HepG2 (cell line): ENCODE measurements around the gene YBX2. TPM values are rescaled to one million over a fixed set of nuclear protein-coding genes. Genes with fewer than 3 reads are reported as not detected.

Experiments
- ARID2 ChIP-seq: sonication (generic); formaldehyde crosslinking; IDR thresholded peaks from 2 replicates; pipeline ENCODE4 v1.8.1; 2022; ENCODE audit warnings: mild to moderate bottlenecking, missing genetic modification reagents, borderline replicate concordance
- GPN1 ChIP-seq: sonication (generic); formaldehyde crosslinking; IDR thresholded peaks from 2 replicates; pipeline ENCODE4 v1.5.1; 2020; ENCODE audit warnings: missing genetic modification reagents, borderline replicate concordance
- PBX2 ChIP-seq: IDR thresholded peaks from 2 replicates; pipeline ENCODE4 v1.6.1; 2016; ENCODE audit warnings: control low read depth
- RAD21 ChIP-seq: fragments of 450-650 bp; formaldehyde crosslinking; IDR thresholded peaks from 2 replicates; pipeline ENCODE4 v1.5.0; 2020; ENCODE audit warnings: mild to moderate bottlenecking
- TFDP1 ChIP-seq: IDR thresholded peaks from 2 replicates; pipeline ENCODE4 v1.6.1; 2016; ENCODE audit warnings: missing compliant biosample characterization, missing genetic modification reagents, borderline replicate concordance
- ZBTB37 ChIP-seq: sonication (generic); formaldehyde crosslinking; IDR thresholded peaks from 2 replicates; pipeline ENCODE4 v1.4.0; 2020; ENCODE audit warnings: mild to moderate bottlenecking, missing genetic modification reagents
- ZBTB46 ChIP-seq: sonication (generic); formaldehyde crosslinking; IDR thresholded peaks from 2 replicates; pipeline ENCODE4 v1.4.0; 2020; ENCODE audit warnings: mild to moderate bottlenecking, missing genetic modification reagents, borderline replicate concordance
- ZNF121 ChIP-seq: sonication (generic); formaldehyde crosslinking; IDR thresholded peaks from 2 replicates; pipeline ENCODE4 v1.5.0; 2020; ENCODE audit warnings: mild to moderate bottlenecking, missing genetic modification reagents
- ZNF407 ChIP-seq: sonication (generic); formaldehyde crosslinking; IDR thresholded peaks from one replicate; pipeline ENCODE4 v1.5.1; 2020; ENCODE audit warnings: mild to moderate bottlenecking, missing genetic modification reagents; ENCODE audit errors: not compliant biosample characterization
- ZNF556 ChIP-seq: sonication (generic); formaldehyde crosslinking; IDR thresholded peaks from 2 replicates; pipeline ENCODE4 v1.4.0; 2020; ENCODE audit warnings: mild to moderate bottlenecking, missing genetic modification reagents, borderline replicate concordance
- ZNF589 ChIP-seq: sonication (generic); formaldehyde crosslinking; conservative IDR thresholded peaks from 2 replicates; pipeline ENCODE4 v1.8.0; 2022; ENCODE audit warnings: mild to moderate bottlenecking, moderate library complexity, missing genetic modification reagents
- ZNF678 ChIP-seq: sonication (generic); formaldehyde crosslinking; IDR thresholded peaks from 2 replicates; pipeline ENCODE4 v1.4.0; 2020; ENCODE audit warnings: mild to moderate bottlenecking, missing genetic modification reagents
- polyA plus RNA-seq, 8 experiments: library from polyadenylated mRNA; depleted of rRNA in 3 of 8; stranded (reverse) in 7 of 8; unstranded in 1 of 8; fragments of >200 nt; fragmentation: Illumina TruSeq in 4 of 8; extraction: Trizol in 4 of 8; gene quantifications; 2 replicates each; pipeline versions ENCODE4 v1.2.1 to v1.2.3, GENCODE V29; 2011 to 2016; ENCODE audit warnings: low read depth in 4 of 8, missing spikeins in 1 of 8, mixed read lengths in 1 of 8; ENCODE audit not compliant: insufficient read depth in 1 of 8
- total RNA-seq, 5 experiments: library from RNA; depleted of rRNA; stranded (reverse); fragments of >200 nt; fragmentation: Illumina TruSeq; extraction: Trizol; gene quantifications; 2 replicates each; pipeline ENCODE4 v1.2.3, GENCODE V29; 2016; ENCODE audit warnings: low read depth in 1 of 5

The YBX2 gene
- total and polyA plus RNA-seq, 2 of the 13 experiments (the other 11 are each of a cell fraction or from before 2014, with no cell fraction given), result 0.12 to 0.22 TPM

- TF ChIP-seq ZNF556 (CRISPR knock-in tag) (no peak; the same call in 1 of the 2 replicates), ZBTB46 (CRISPR knock-in tag) (no peak), ZNF678 (CRISPR knock-in tag) (no peak), TFDP1 (no peak), RAD21 (CRISPR knock-in tag) (0 out of 2 replicates have a peak, but pooled peaks have one; percentile 9), GPN1 (CRISPR knock-in tag) (no peak), ZNF121 (CRISPR knock-in tag) (no peak), ZBTB37 (CRISPR knock-in tag) (no peak), PBX2 (no peak), ZNF589 (CRISPR knock-in tag) (no peak), ARID2 (CRISPR knock-in tag) (peak; percentile 70; the same call in 1 of the 2 replicates), ZNF407 (CRISPR knock-in tag) (no peak)
Measured at GRCh38 chr17:7239091-7240027, 55.1 kb downstream of the YBX2 start, which contains the start of gene PHF23 (continued).
